Activated CD8-positive, alpha-beta memory T cell treated with anti-CD3 and anti-CD28 coated beads, Interleukin-2, amount 50 U/mL, for 4 hours (primary cell): ENCODE results near the gene KCNMA1.

Experiments
- DNase-seq: peaks from one replicate; pipeline ENCODE4 v3.0.0-alpha.2; 2020

Gene KCNMA1

DNA sequence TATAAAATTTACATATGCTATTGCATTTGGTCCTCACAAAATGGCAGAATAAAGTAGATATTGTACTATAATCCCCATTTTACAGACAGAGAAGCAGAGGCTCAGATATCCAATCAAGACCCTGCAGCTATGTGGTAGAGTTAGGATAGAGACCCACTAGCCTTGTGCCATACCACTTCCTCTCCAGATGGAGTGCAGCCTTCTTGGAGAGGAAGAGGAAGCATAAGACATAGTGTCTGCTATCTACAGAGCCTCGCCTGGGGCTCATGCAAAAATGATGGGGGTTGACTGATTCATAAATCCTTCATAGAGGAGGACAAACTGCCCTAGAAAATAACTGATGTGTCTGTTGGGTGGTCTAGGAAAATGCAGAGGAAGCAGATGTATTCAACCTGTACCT is 447.3 kb downstream of the KCNMA1 start:
- DNase-seq, result no peak

GRCh38 chr10:77189520-77189919 is 448.1 kb downstream of the KCNMA1 start:
- no peak for DNase-seq

- DNase-seq, result no peak
Measured at GRCh38 chr10:77189075-77189474, 448.5 kb downstream of the KCNMA1 start.

DNA sequence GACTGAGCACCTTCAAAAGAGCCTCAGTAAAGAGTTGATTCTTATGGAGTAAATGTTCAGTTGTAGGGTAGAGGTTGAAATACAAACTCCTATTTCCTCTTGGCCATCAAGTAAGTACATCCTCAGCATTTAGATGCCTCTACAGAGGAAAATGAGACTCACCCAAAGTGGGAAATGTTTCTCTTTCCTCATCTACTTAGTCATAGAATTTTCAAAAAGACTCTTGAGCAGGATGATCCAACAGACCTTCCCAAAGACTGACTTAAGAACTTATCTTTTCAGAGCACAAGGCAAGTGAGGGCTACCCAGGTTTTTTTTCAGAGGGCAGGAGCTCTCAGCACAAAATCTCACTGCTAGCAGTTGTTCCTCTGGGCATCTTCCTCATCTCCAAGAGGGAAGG is 449.1 kb downstream of the KCNMA1 start:
- no peak for DNase-seq

DNA sequence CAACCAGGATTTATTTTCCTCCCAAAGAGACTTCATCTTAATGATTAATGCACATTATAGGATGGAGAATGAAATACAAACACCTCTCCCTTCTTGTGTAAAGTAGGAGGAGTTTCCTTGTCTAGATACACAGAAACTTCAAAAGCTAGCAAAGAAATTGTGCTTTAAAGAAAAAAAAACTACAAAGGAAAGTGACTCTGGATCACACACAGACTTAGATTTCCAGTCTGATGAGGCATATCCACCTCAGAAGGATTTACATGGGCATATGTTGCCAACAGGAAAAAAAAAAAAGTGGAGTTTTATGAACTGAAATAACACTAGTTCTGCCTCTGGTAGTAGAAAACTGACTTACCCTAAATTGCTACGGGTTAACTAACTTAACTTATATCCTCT is 449.6 kb downstream of the KCNMA1 start:
- DNase-seq, result no peak

- DNase-seq, result no peak
Measured at GRCh38 chr10:77187376-77187999, 450.1 kb downstream of the KCNMA1 start.

- no peak for DNase-seq
Measured at GRCh38 chr10:77186936-77187335, 450.7 kb downstream of the KCNMA1 start.

GRCh38 chr10:77185696-77186095 is 451.9 kb downstream of the KCNMA1 start:
- no peak for DNase-seq

- no peak for DNase-seq
Measured at GRCh38 chr10:77182803-77183202, 454.8 kb downstream of the KCNMA1 start.

GRCh38 chr10:77180794-77181193 is 456.8 kb downstream of the KCNMA1 start:
- no peak for DNase-seq

- DNase-seq, result no peak
Measured at GRCh38 chr10:77180104-77180503, 457.5 kb downstream of the KCNMA1 start.

GRCh38 chr10:77179015-77179695 is 458.5 kb downstream of the KCNMA1 start:
- no peak for DNase-seq

- no peak for DNase-seq
Measured at GRCh38 chr10:77177589-77177988, 460.0 kb downstream of the KCNMA1 start.

- DNase-seq, result no peak
Measured at GRCh38 chr10:77177161-77177560, 460.4 kb downstream of the KCNMA1 start.

GRCh38 chr10:77176232-77176631 is 461.4 kb downstream of the KCNMA1 start:
- DNase-seq, result no peak

GRCh38 chr10:77175631-77176222 is 461.9 kb downstream of the KCNMA1 start:
- no peak for DNase-seq

- peak; percentile 71 for DNase-seq
Measured at GRCh38 chr10:77173615-77174461, 463.8 kb downstream of the KCNMA1 start.

DNA sequence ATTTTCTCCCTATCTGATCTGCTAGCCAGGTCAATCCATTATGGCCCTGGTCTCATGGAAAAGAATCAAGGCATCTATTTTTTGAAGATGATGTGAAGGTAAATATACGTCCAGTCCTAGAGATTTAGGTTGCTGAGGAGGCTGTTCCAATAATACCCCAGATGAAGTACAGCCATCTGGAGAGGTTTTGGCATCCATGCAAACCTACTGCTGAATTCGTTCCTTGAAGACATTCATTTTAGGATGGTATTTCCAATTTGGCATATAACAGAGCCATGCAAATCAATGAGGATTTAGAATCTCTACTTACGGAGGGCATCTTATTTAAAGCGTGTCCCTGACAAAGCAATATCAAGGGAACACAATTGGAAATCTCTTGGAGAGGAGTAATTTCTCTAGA is 465.5 kb downstream of the KCNMA1 start:
- no peak for DNase-seq

GRCh38 chr10:77168861-77169260 is 468.7 kb downstream of the KCNMA1 start:
- no peak for DNase-seq

DNA sequence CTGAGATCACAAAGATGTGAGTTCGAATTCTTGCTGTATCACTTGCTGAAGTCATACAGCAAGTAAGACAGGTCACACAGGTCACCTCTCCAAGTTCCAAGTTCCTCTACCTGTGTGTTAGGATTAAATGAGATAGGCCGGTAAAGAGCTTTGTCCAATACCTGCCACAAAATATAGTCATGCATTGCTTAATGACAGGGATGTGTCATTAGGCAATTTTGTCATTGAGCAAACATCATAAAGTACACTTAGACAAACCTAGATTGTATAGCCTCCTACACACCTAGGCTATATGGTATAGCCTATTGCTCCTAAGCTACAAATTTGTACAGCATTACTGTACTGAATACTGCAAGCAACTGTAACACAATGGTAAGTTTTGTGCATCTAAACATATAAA is 469.4 kb downstream of the KCNMA1 start:
- no peak for DNase-seq

DNA sequence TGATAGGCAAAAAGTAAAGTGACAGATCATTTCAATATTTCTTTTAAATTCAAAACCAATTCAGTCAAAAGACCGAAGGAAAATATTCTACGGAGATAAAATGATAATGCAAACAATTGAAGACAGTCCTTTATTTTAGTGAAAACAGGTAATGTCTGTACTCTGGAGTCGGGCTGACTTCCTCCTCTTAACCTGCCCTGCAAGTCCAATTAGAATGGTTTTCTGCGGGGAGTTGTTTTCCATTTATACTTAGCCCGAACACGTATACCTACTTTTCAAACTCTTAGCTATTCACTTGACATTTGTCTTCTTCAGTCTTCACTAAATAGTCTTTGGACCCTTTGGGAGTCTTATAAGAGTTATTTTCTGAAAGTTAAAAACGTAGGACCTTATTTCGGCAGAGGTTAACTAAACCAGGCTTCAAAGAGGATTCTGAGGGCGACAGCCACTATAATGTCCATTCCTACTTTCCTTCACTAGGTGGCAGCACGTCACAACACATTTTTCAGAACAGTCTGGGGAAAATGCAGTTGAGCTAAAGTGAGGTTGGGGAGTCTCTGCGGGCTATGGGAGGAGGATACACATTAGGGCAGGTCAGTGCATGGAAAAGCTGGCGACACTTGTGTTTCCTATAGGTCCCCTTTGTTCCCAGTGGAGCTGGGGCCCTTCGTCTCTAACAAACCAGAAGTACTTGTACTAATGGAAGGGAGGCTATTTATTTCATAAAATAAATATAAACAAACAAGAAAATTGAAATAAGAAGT is 472.0 kb downstream of the KCNMA1 start:
- peak; percentile 21 for DNase-seq

DNA sequence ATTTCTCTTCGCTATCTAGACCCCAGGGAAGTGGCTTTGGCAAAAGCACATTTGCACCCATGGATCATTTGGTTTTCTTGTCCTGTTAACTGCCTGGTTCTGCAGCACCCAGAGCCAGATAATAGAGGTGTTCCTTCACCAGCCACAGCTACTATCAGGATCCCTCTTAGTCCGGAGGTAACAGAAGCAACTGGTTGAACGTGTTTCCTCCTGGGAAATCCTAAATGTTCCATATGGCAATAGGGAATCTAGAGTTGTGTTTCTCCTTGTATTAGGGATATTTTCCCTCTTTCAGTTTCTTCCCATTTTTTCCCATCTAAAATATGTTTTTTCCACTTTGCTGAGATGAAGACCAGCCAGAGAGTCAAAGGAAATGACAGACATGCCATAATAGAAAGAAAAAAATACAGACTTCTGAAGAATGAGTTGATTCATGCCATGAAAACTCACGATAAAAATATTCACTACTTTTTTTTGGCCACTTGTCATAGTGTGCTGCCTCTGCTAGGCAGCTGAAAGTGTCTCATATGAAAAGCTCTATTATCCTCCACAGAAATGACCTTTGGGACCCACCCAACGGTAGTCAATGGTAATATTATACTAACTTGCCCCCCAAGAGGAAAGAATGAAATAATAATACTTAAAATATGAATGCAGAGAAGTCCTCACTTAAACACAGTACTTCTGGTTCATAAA is 472.8 kb downstream of the KCNMA1 start:
- DNase-seq, result no peak
